Measurements from ENCODE around the gene MICB.
"Not testable (repeated sequence)": the region's sequence is repeated elsewhere in the genome, so short reads cannot be mapped to it uniquely, and the experiment has no call there.

Gene MICB

GRCh38 chr6:31541658-31542521 lies 43.9 kb downstream of the MICB start, which contains the start of gene DDX39B:
Gene DDX39B, minus strand, starts transcription at chr6:31542003. Its CDS starts 1,471 bp downstream, at chr6:31540532.
- peak; percentile 96 for DNase-seq (ENCODE audit: low spot score)

DNA sequence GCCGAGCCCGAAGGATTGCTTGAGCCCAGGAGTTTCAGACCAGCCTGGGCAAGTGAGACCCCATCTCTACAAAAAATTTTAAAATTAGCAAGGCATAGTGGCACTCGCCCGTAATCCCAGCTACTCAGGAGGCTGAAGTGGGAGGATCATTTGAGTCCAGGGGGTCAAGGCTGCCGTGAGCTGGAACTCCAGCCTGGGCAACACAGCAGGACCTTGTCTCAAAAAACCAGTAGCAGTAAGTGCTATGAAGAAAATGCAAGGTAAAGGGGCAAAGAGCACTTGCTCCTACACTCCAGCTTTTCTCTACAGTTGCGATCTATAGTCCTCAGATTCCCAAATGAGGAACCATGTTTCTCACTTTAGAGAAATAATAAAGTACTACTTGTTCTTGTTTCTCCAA lies 45.7 kb downstream of the MICB start:
- no peak for DNase-seq (ENCODE audit: low spot score)

GRCh38 chr6:31544676-31545075 lies 46.7 kb downstream of the MICB start:
- no peak for DNase-seq (ENCODE audit: low spot score)

- DNase-seq (ENCODE audit: low spot score): no peak
Observed at GRCh38 chr6:31545291-31545690, 47.3 kb downstream of the MICB start.

DNA sequence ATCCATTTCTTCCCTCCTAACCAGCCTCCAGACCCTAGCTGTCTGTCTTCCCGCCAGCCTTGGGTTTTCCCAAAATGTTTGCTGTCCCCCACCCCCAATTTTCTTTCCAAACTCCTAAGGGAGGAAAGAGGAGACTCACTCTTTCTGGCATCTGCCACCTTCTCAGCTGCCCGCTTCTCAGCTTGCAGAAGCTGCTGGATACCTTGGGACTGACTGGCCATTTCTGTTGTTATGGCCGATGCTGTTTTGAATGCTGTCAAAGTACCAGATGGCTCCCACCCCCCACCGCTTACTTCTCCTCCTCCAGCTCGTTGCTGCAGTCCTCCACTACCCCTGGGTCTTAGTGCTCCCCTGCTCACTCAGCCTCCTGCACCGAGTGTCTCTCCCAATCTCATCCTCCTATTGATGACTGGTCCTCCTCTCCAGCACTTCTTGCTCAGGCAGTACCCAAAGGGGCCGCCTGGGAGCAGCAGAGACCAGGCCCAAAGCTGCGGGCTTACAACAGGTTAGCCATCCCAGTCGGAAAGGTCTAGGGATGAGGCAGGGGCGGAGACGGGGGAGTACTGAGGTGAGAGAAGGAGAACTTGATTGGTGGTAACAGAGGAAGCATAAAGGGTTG lies 48.5 kb downstream of the MICB start, which contains the start of gene ATP6V1G2:
Gene ATP6V1G2, minus strand, starts transcription at position 270 of the 619 bp plus-strand sequence. Its CDS starts 49 bp downstream, at position 221.
- peak; percentile 87 for DNase-seq (ENCODE audit: low spot score)

- peak; percentile 96 for DNase-seq (ENCODE audit: low spot score)
Observed at GRCh38 chr6:31546958-31547726, 49.2 kb downstream of the MICB start, which contains the start of gene NFKBIL1. Gene NFKBIL1, plus strand, starts transcription at chr6:31547608. Its CDS starts 87 bp downstream, at chr6:31547695.

- no peak for DNase-seq (ENCODE audit: low spot score)
Observed at GRCh38 chr6:31547727-31548543, 50.0 kb downstream of the MICB start.

DNA sequence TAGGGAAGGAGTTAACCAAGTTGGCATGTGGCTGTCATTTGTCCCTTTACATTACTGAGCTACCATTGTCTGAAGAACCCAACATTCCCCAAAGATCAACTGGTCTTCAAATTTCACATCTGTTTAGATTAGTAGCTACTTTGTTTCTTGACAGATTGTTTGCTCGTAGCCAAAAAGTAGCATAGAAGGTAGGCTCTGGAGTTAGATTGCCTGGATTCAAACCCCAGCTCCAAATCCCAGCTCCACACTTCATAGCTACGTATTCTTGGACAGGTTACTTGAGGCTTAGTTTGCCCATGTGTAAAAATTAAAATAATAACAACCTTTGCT lies 50.6 kb downstream of the MICB start:
- no peak for DNase-seq (ENCODE audit: low spot score)

GRCh38 chr6:31551371-31551770 lies 53.4 kb downstream of the MICB start:
- not testable (repeated sequence) for DNase-seq (ENCODE audit: low spot score)

GRCh38 chr6:31556307-31556706 lies 58.4 kb downstream of the MICB start:
- no peak for DNase-seq (ENCODE audit: low spot score)

GRCh38 chr6:31557443-31558317 lies 59.7 kb downstream of the MICB start:
- DNase-seq (ENCODE audit: low spot score): no peak

DNA sequence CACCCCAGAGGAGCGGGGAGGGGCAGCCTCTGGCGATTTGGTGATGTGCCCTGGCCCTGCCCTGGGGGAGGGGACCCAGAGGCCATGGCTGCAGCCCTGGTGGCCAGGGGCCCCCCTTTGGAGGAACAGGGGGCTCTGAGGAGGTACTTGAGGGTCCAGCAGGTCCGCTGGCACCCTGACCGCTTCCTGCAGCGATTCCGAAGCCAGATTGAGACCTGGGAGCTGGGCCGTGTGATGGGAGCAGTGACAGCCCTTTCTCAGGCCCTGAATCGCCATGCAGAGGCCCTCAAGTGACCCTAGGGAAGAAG lies 60.3 kb downstream of the MICB start:
- DNase-seq (ENCODE audit: low spot score): no peak

DNA sequence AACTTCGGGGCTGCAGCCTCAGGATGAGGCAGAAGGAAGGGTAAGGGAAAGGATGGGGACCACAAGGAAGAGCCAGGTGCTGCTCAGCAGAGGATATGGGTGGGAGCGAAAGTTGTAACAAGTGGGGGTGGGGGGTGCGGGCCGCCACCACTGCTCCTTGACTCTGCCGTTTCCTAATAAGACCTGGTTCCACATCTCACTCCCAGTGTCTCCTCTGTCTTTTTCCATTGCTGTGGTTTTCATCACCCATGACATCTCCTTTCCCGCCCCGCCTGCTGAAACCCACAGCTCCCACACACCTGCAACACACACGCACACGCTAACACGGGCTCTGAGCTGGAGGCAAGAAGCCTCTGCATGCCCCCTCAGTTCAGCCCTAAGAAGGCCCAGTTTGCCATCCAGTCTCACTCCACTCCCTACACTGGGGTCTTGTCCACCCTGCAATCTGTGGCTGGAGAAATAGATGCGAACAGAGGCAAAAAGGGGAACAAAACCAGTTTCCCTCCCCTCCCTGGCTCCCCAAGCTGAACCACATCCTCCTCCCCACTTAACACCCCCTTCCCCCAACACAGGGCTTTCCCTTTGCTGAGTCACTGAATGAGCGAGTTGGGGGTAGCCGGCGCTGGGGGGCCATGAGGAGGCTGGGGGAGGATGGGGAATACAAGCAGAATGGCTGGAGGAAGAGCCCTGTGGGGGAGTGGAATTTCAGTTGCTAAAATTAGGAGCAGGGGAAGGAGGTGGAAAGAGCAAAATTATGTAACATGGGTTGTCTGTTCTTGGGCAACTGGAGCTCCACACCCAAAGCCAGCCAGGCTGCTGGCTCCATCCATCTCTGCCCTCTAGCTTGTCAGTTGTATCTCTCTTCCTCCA lies 60.9 kb downstream of the MICB start:
- DNase-seq (ENCODE audit: low spot score): peak; percentile 62

DNA sequence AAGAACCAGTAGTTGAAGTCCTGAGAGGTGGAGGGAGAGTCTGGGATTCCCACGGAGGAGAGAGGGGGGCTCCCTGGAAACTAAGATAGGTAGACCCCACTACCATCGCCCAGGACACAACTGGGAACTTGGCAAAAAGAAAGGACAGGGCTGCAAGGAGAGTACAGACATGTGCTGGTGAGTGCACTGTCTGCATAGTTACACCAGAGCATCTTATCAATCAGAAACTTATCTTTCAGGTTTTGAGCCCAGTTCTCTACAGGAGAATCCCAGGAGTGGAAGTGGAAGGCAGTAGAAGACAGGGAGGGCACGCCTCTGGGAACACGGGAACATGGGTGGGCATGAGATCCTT lies 61.6 kb downstream of the MICB start:
- DNase-seq (ENCODE audit: low spot score): no peak

DNA sequence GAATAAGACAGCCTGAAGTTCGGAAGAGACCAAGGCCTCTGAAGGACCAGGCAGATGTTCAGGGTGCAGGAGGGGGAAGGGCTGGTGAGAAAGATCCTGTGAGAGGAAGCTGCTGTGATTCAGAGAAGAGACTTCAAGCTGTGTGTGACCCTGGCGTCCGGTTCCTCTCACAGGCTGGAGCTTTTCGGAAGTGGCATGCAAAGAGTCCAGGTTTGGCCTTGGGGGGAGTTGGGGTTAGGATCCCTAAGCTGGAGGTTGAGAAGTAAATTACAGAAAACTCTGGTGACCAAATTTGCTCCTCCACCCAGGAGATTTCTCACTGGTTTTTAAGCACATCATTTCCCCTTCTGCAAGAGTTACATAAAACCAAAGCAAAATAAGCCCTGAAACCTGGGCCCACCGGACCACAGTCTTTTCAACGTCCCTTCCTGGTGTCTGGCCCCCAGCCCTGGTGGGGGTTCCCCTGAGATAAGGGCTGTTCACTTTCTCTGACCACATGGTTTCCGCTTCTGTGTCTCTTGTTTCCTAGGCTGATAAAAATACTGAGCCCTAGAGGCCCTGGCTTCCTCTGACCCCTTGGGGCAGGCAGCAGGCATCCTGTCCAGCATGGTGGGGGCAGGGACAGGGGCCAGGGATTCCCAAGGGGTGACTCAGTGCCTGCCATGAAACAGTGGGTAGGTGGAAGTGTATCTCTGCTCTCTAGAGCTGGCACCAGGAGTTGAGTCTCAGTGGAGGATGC lies 62.2 kb downstream of the MICB start:
- DNase-seq (ENCODE audit: low spot score): peak; percentile 70

DNA sequence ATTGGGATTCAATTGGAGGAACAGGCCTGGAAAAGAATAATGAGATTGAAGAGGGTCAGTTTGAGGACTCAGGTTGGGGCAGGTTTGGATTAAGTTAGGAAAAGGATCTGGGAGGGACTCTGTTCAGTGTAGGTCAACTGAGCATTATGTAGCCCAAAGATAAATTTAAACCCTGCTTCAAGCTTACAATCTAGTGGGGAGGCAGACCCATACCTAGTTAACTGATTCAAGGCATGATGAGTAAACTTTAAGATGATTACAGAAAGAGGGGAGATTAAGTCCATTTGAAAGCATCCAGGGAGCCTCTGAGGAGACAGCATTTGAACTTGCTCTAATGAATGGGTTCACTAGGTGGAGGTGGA lies 62.7 kb downstream of the MICB start:
- DNase-seq (ENCODE audit: low spot score): no peak
